Spleen (tissue), 7 donors: ENCODE measurements around the gene GPN2.

ENCODE experiments used
- POLR2A ChIP-seq, 3 donors: fragments of 450-650 bp; IDR thresholded peaks; one replicate each; pipeline ENCODE4 v1.5.1; 2017; ENCODE audit warnings: antibody characterized with exemption in 3 of 3, mild to moderate bottlenecking in 1 of 3
- POLR2AphosphoS5 ChIP-seq, 3 donors: sonication (generic); formaldehyde crosslinking; IDR thresholded peaks; one replicate each; pipeline ENCODE4 v1.5.1; 2017; ENCODE audit warnings: antibody characterized with exemption in 3 of 3
- TF ChIP-seq, protein P1 (sequence below), 11 experiments: fragments of 200-600 bp in 7 of 11; fragments of 450-650 bp in 4 of 11; sonication (generic) in 4 of 11; IDR thresholded peaks in 8 of 11; conservative IDR thresholded peaks in 3 of 11; 1 replicate in 7 of 11; 2 replicates in 4 of 11; pipeline versions ENCODE4 v1.4.0 to v1.8.0; 2016 to 2021; ENCODE audit warnings: antibody characterized with exemption in 11 of 11, inconsistent platforms in 4 of 11, mild to moderate bottlenecking in 1 of 11
- donor health status: DM: no; HTN: no; CAD: no; lungs with moderate emphysema.
- donor health status: DM: no; HTN: no; CAD: no.
- donor health status: DM: no; HTN: no; CAD: no.

GRCh38 chr1:26922431-26922729, 32.3 kb upstream of the GPN2 start:
- TF ChIP-seq POLR2A (IDR thresholded peaks at IDR 0.05) (no peak), POLR2AphosphoS5 (IDR thresholded peaks at IDR 0.05) (no peak)
- TF ChIP-seq, protein P1, sequence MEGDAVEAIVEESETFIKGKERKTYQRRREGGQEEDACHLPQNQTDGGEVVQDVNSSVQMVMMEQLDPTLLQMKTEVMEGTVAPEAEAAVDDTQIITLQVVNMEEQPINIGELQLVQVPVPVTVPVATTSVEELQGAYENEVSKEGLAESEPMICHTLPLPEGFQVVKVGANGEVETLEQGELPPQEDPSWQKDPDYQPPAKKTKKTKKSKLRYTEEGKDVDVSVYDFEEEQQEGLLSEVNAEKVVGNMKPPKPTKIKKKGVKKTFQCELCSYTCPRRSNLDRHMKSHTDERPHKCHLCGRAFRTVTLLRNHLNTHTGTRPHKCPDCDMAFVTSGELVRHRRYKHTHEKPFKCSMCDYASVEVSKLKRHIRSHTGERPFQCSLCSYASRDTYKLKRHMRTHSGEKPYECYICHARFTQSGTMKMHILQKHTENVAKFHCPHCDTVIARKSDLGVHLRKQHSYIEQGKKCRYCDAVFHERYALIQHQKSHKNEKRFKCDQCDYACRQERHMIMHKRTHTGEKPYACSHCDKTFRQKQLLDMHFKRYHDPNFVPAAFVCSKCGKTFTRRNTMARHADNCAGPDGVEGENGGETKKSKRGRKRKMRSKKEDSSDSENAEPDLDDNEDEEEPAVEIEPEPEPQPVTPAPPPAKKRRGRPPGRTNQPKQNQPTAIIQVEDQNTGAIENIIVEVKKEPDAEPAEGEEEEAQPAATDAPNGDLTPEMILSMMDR (IDR thresholded peaks at IDR 0.05 in 8 of 11, conservative IDR thresholded peaks at IDR 0.05 in 3 of 11) = no peak
